HEK293 (cell line): ENCODE results near the gene TMPRSS6.

Source experiments
- CTCF ChIA-PET: fragments of 350-600 bp; formaldehyde crosslinking; extraction: SDS; loops from one replicate; lab custom pipeline; 2021; ENCODE audit warnings: antibody characterized with exemption; lab: Yijun Ruan, JAX
- POLR2A ChIA-PET: fragments of 300-600 bp; formaldehyde crosslinking; extraction: SDS; loops from one replicate; lab custom pipeline; 2020; ENCODE audit warnings: antibody characterized with exemption, inconsistent platforms; lab: Yijun Ruan, JAX
- H3K27ac ChIP-seq: fragments of 200-500 bp; sonication (Bioruptor generic); 2 replicates; pipeline ENCODE4 v1.5.1; 2014; ENCODE audit warnings: low read depth, low read length, control low read depth, inconsistent platforms; ENCODE audit errors: extremely low read depth
- H3K36me3 ChIP-seq, 2 experiments: fragments of 200-500 bp in 1 of 2; sonication (Bioruptor generic) in 1 of 2; 1 replicate in 1 of 2; 2 replicates in 1 of 2; pipeline ENCODE4 v1.5.1; 2014 to 2017; ENCODE audit warnings: inconsistent platforms in 2 of 2, low read length in 2 of 2; ENCODE audit not compliant: control insufficient read depth in 2 of 2, insufficient read depth in 1 of 2
- H3K4me1 ChIP-seq: fragments of 200-500 bp; sonication (Bioruptor generic); 2 replicates; pipeline ENCODE4 v1.5.1; 2014; ENCODE audit warnings: mild to moderate bottlenecking, low read length, inconsistent platforms; ENCODE audit not compliant: control insufficient read depth, insufficient read depth
- H3K4me3 ChIP-seq: 2 replicates; pipeline ENCODE4 v1.5.1; 2011; ENCODE audit warnings: low read depth, mild to moderate bottlenecking, control low read depth, low read length, moderate library complexity
- H3K9me3 ChIP-seq: fragments of 200-500 bp; sonication (Bioruptor generic); 2 replicates; pipeline ENCODE4 v1.5.1; 2014; ENCODE audit warnings: low read depth, low read length, inconsistent platforms; ENCODE audit not compliant: control insufficient read depth, insufficient read depth
- SCRT1 ChIP-seq: fragments of 450-650 bp; formaldehyde crosslinking; IDR thresholded peaks from 2 replicates; pipeline ENCODE4 v1.5.1; 2016; ENCODE audit warnings: missing biosample characterization, missing genetic modification characterization, borderline replicate concordance
- TRIM28 ChIP-seq: IDR thresholded peaks from 2 replicates; pipeline ENCODE4 v1.6.1; 2011; ENCODE audit warnings: low read length, control low read depth, borderline replicate concordance
- ZNF248 ChIP-seq: fragments of 450-650 bp; formaldehyde crosslinking; IDR thresholded peaks from 2 replicates; pipeline ENCODE4 v1.5.1; 2017; ENCODE audit warnings: missing biosample characterization, missing genetic modification characterization
- ZNF302 ChIP-seq: fragments of 450-650 bp; formaldehyde crosslinking; IDR thresholded peaks from 2 replicates; pipeline ENCODE4 v1.5.1; 2016; ENCODE audit warnings: missing biosample characterization, missing genetic modification characterization, low read depth
- ZNF366 ChIP-seq: fragments of 450-650 bp; formaldehyde crosslinking; conservative IDR thresholded peaks from 2 replicates; pipeline ENCODE4 v1.5.1; 2016; ENCODE audit warnings: missing biosample characterization, missing genetic modification characterization
- ZNF549 ChIP-seq: fragments of 450-650 bp; IDR thresholded peaks from 2 replicates; pipeline ENCODE4 v1.5.1; 2018; ENCODE audit warnings: missing biosample characterization, missing genetic modification characterization, mild to moderate bottlenecking, inconsistent platforms, moderate library complexity
- ZNF560 ChIP-seq: fragments of 450-650 bp; formaldehyde crosslinking; IDR thresholded peaks from 2 replicates; pipeline ENCODE4 v1.5.1; 2017; ENCODE audit warnings: missing biosample characterization, missing genetic modification characterization, borderline replicate concordance
- ZNF571 ChIP-seq: fragments of 450-650 bp; formaldehyde crosslinking; IDR thresholded peaks from 2 replicates; pipeline ENCODE4 v1.5.0; 2017; ENCODE audit warnings: missing biosample characterization, missing genetic modification characterization
- ZNF610 ChIP-seq: fragments of 450-650 bp; formaldehyde crosslinking; IDR thresholded peaks from 2 replicates; pipeline ENCODE4 v1.5.1; 2016; ENCODE audit warnings: missing biosample characterization, missing genetic modification characterization, borderline replicate concordance
- ZNF677 ChIP-seq: fragments of 450-650 bp; IDR thresholded peaks from 2 replicates; pipeline ENCODE4 v1.5.0; 2018; ENCODE audit warnings: missing biosample characterization, mild to moderate bottlenecking, missing genetic modification characterization, moderate library complexity
- ZNF701 ChIP-seq: fragments of 450-650 bp; formaldehyde crosslinking; IDR thresholded peaks from 2 replicates; pipeline ENCODE4 v1.5.1; 2016; ENCODE audit warnings: missing biosample characterization, missing genetic modification characterization
- ZNF747 ChIP-seq: fragments of 450-650 bp; formaldehyde crosslinking; IDR thresholded peaks from 2 replicates; pipeline ENCODE4 v1.5.1; 2016; ENCODE audit warnings: missing biosample characterization, missing genetic modification characterization
- ZSCAN16 ChIP-seq: fragments of 450-650 bp; formaldehyde crosslinking; IDR thresholded peaks from 2 replicates; pipeline ENCODE4 v1.5.1; 2016; ENCODE audit warnings: missing biosample characterization, missing genetic modification characterization
- TF ChIP-seq, protein P1 (sequence below): fragments of 450-650 bp; formaldehyde crosslinking; IDR thresholded peaks from 2 replicates; pipeline ENCODE4 v1.5.1; 2016; ENCODE audit warnings: missing biosample characterization, missing genetic modification characterization
- TF ChIP-seq, protein P2 (sequence below): fragments of 450-650 bp; formaldehyde crosslinking; IDR thresholded peaks from 2 replicates; pipeline ENCODE4 v1.5.1; 2016; ENCODE audit warnings: missing biosample characterization, missing genetic modification characterization
- TF ChIP-seq, protein P3 (sequence below): fragments of 450-650 bp; formaldehyde crosslinking; IDR thresholded peaks from 2 replicates; pipeline ENCODE4 v1.5.1; 2016; ENCODE audit warnings: missing biosample characterization, missing genetic modification characterization
- TF ChIP-seq, protein P4 (sequence below): fragments of 450-650 bp; formaldehyde crosslinking; IDR thresholded peaks from 2 replicates; pipeline ENCODE4 v1.5.1; 2016; ENCODE audit warnings: missing biosample characterization, missing genetic modification characterization
- TF ChIP-seq, protein P5 (sequence below): fragments of 450-650 bp; formaldehyde crosslinking; IDR thresholded peaks from 2 replicates; pipeline ENCODE4 v1.5.1; 2016; ENCODE audit warnings: missing biosample characterization, missing genetic modification characterization
- TF ChIP-seq, protein P6 (sequence below): fragments of 450-650 bp; formaldehyde crosslinking; IDR thresholded peaks from 2 replicates; pipeline ENCODE4 v1.5.1; 2016; ENCODE audit warnings: missing biosample characterization, missing genetic modification characterization
- TF ChIP-seq, protein P7 (sequence below): fragments of 450-650 bp; formaldehyde crosslinking; IDR thresholded peaks from 2 replicates; pipeline ENCODE4 v1.5.1; 2016; ENCODE audit warnings: missing biosample characterization, missing genetic modification characterization

Gene TMPRSS6

DNA sequence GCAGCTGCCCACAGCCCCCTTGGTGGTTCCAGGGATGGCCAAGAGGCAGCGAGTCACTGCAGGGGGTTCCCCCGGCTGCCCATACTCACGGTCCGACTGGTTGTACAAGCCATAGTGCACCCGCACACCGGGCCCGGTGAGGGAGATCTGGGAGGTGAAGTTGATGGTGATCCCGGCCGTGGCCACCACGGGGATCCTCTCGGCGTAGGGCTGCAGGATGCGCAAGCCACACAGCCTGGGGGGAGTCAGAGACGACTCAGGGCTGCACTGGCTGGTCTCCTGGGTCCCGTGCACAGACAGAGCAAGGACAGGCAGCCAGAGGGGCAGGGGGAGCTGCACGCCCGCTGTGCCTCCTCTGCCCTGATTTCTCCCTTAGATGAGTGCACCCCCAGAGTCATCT is 34.5 kb downstream of the TMPRSS6 start:
- ChIA-PET POLR2A (no interaction called here), CTCF (interaction anchor here (0.6 to 0.7 kb wide), 3 partner anchors 58 to 288 kb away, joined by 3 read pairs; no protein-coding TSS in a partner anchor)
- H3K27ac ChIP-seq = no peak overlapping the region
- H3K9me3 ChIP-seq = no peaks in the 10 kb centered on the region
- H3K4me1 ChIP-seq = no peaks in the 10 kb centered on the region
- TF ChIP-seq ZNF302 (tag by site-specific recombination) = no peak
- TF ChIP-seq ZNF248 (tag by site-specific recombination) = no peak
- no peak for TF ChIP-seq ZNF701 (tag by site-specific recombination)
- no peak for TF ChIP-seq ZNF610
- TF ChIP-seq ZSCAN16 (tag by site-specific recombination) = no peak
- TF ChIP-seq, protein P1, sequence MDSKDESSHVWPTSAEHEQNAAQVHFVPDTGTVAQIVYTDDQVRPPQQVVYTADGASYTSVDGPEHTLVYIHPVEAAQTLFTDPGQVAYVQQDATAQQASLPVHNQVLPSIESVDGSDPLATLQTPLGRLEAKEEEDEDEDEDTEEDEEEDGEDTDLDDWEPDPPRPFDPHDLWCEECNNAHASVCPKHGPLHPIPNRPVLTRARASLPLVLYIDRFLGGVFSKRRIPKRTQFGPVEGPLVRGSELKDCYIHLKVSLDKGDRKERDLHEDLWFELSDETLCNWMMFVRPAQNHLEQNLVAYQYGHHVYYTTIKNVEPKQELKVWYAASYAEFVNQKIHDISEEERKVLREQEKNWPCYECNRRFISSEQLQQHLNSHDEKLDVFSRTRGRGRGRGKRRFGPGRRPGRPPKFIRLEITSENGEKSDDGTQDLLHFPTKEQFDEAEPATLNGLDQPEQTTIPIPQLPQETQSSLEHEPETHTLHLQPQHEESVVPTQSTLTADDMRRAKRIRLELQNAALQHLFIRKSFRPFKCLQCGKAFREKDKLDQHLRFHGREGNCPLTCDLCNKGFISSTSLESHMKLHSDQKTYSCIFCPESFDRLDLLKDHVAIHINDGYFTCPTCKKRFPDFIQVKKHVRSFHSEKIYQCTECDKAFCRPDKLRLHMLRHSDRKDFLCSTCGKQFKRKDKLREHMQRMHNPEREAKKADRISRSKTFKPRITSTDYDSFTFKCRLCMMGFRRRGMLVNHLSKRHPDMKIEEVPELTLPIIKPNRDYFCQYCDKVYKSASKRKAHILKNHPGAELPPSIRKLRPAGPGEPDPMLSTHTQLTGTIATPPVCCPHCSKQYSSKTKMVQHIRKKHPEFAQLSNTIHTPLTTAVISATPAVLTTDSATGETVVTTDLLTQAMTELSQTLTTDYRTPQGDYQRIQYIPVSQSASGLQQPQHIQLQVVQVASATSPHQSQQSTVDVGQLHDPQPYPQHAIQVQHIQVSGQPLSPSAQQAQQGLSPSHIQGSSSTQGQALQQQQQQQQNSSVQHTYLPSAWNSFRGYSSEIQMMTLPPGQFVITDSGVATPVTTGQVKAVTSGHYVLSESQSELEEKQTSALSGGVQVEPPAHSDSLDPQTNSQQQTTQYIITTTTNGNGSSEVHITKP = no peak
- TF ChIP-seq, protein P2, sequence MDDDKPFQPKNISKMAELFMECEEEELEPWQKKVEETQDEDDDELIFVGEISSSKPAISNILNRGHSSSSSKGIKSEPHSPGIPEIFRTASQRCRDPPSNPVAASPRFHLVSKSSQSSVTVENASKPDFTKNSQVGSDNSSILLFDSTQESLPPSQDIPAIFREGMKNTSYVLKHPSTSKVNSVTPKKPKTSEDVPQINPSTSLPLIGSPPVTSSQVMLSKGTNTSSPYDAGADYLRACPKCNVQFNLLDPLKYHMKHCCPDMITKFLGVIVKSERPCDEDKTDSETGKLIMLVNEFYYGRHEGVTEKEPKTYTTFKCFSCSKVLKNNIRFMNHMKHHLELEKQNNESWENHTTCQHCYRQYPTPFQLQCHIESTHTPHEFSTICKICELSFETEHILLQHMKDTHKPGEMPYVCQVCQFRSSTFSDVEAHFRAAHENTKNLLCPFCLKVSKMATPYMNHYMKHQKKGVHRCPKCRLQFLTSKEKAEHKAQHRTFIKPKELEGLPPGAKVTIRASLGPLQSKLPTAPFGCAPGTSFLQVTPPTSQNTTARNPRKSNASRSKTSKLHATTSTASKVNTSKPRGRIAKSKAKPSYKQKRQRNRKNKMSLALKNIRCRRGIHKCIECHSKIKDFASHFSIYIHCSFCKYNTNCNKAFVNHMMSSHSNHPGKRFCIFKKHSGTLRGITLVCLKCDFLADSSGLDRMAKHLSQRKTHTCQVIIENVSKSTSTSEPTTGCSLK (tag by site-specific recombination) = no peak
- TF ChIP-seq, protein P3, sequence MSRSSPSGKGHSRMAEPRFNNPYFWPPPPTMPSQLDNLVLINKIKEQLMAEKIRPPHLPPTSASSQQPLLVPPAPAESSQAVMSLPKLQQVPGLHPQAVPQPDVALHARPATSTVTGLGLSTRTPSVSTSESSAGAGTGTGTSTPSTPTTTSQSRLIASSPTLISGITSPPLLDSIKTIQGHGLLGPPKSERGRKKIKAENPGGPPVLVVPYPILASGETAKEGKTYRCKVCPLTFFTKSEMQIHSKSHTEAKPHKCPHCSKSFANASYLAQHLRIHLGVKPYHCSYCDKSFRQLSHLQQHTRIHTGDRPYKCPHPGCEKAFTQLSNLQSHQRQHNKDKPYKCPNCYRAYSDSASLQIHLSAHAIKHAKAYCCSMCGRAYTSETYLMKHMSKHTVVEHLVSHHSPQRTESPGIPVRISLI (tag by site-specific recombination) = no peak
- no peak for TF ChIP-seq ZNF549
- no peak for TF ChIP-seq SCRT1 (tag by site-specific recombination)
- TF ChIP-seq, protein P4, sequence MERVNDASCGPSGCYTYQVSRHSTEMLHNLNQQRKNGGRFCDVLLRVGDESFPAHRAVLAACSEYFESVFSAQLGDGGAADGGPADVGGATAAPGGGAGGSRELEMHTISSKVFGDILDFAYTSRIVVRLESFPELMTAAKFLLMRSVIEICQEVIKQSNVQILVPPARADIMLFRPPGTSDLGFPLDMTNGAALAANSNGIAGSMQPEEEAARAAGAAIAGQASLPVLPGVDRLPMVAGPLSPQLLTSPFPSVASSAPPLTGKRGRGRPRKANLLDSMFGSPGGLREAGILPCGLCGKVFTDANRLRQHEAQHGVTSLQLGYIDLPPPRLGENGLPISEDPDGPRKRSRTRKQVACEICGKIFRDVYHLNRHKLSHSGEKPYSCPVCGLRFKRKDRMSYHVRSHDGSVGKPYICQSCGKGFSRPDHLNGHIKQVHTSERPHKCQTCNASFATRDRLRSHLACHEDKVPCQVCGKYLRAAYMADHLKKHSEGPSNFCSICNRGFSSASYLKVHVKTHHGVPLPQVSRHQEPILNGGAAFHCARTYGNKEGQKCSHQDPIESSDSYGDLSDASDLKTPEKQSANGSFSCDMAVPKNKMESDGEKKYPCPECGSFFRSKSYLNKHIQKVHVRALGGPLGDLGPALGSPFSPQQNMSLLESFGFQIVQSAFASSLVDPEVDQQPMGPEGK (tag by site-specific recombination) = no peak
- no peak for TF ChIP-seq ZNF747 (tag by site-specific recombination)
- no peak for TF ChIP-seq TRIM28
- TF ChIP-seq ZNF677 (tag by site-specific recombination) = no peak
- TF ChIP-seq ZNF366 (tag by site-specific recombination) = no peak
- TF ChIP-seq, protein P5, sequence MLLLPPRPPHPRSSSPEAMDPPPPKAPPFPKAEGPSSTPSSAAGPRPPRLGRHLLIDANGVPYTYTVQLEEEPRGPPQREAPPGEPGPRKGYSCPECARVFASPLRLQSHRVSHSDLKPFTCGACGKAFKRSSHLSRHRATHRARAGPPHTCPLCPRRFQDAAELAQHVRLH (tag by site-specific recombination) = no peak
- TF ChIP-seq ZNF571 (tag by site-specific recombination) = no peak
- TF ChIP-seq, protein P6, sequence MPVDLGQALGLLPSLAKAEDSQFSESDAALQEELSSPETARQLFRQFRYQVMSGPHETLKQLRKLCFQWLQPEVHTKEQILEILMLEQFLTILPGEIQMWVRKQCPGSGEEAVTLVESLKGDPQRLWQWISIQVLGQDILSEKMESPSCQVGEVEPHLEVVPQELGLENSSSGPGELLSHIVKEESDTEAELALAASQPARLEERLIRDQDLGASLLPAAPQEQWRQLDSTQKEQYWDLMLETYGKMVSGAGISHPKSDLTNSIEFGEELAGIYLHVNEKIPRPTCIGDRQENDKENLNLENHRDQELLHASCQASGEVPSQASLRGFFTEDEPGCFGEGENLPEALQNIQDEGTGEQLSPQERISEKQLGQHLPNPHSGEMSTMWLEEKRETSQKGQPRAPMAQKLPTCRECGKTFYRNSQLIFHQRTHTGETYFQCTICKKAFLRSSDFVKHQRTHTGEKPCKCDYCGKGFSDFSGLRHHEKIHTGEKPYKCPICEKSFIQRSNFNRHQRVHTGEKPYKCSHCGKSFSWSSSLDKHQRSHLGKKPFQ = no peak
- TF ChIP-seq ZNF560 (tag by site-specific recombination) = no peak
- TF ChIP-seq, protein P7, sequence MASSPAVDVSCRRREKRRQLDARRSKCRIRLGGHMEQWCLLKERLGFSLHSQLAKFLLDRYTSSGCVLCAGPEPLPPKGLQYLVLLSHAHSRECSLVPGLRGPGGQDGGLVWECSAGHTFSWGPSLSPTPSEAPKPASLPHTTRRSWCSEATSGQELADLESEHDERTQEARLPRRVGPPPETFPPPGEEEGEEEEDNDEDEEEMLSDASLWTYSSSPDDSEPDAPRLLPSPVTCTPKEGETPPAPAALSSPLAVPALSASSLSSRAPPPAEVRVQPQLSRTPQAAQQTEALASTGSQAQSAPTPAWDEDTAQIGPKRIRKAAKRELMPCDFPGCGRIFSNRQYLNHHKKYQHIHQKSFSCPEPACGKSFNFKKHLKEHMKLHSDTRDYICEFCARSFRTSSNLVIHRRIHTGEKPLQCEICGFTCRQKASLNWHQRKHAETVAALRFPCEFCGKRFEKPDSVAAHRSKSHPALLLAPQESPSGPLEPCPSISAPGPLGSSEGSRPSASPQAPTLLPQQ = no peak
- no peak overlapping the region for H3K4me3 ChIP-seq
- H3K36me3 ChIP-seq = no peaks in the 10 kb centered on the region
